Left lung (tissue), 10 donors: ENCODE measurements around the gene NTRK2. TPM values are rescaled to one million over a fixed set of nuclear protein-coding genes. Genes with fewer than 3 reads are reported as not detected.

Experiments
- ATAC-seq: fragments of 200-7000 bp; cut with Tn5 transposase; one replicate; pipeline ENCODE4 v1.9.1; 2020; ENCODE audit warnings: moderate library complexity
- DNase-seq, 4 donors: peaks; one replicate each; pipeline ENCODE4 v3.0.0-alpha.2; 2013 to 2020
- H3K27ac ChIP-seq, 2 donors: fragments of 200-600 bp; sonication (generic) in 1 of 2; one replicate each; pipeline versions ENCODE4 v1.5.0 to v1.8.0; 2020 to 2021
- H3K27me3 ChIP-seq, 2 donors: fragments of 200-600 bp; sonication (generic) in 1 of 2; one replicate each; pipeline versions ENCODE4 v1.5.0 to v1.8.0; 2020 to 2021
- H3K36me3 ChIP-seq, 2 donors: fragments of 200-600 bp; sonication (generic) in 1 of 2; one replicate each; pipeline versions ENCODE4 v1.5.0 to v1.8.0; 2020 to 2021
- H3K4me1 ChIP-seq, 2 donors: fragments of 200-600 bp; one replicate each; pipeline ENCODE4 v1.8.0; 2021
- H3K4me3 ChIP-seq, 2 donors: fragments of 200-600 bp; sonication (generic) in 1 of 2; one replicate each; pipeline versions ENCODE4 v1.5.0 to v1.8.0; 2020 to 2021; ENCODE audit warnings: mild to moderate bottlenecking in 1 of 2
- H3K9me3 ChIP-seq, 2 donors: fragments of 200-600 bp; sonication (generic) in 1 of 2; one replicate each; pipeline versions ENCODE4 v1.5.0 to v1.8.0; 2020 to 2021
- CTCF ChIP-seq, 2 donors: fragments of 200-600 bp; sonication (generic) in 1 of 2; IDR thresholded peaks; one replicate each; pipeline versions ENCODE4 v1.5.0 to v1.8.0; 2021; ENCODE audit warnings: antibody characterized with exemption in 2 of 2
- intact Hi-C, 2 donors: fragments of 100-400 bp; cut with DNase I; formaldehyde crosslinking; loops; one replicate each; pipeline versions ENCODE4 v1.11.2 to v1.14.2; 2022
- polyA plus RNA-seq, 6 donors: library from polyadenylated mRNA; unstranded; fragments of 120-200 nt; gene quantifications; one replicate each; pipeline ENCODE4 v1.2.1, GENCODE V29; 2013; ENCODE audit not compliant: insufficient read length in 6 of 6
- total RNA-seq, 2 donors: library from RNA; stranded (reverse); fragmentation: NEBNext Ultra II Directional; extraction: Animal tissue kit (Norgen Biotek cat#: 25700); gene quantifications; one replicate each; pipeline ENCODE4 v1.2.1, GENCODE V29; 2021
- donor health status: DM: no; HTN: yes; CAD: no.
- donor health status: DM: no; HTN: no; CAD: no.

NTRK2 gene
- total and polyA plus RNA-seq, 8 donors: 0.29 to 3.8 (median 1.7) TPM

GRCh38 chr9:84943482-84944050 is 274.0 kb downstream of the NTRK2 start:
- DNase-seq: no peak
- no peaks in the 10 kb centered on the region for H3K9me3 ChIP-seq
- no peaks in the 10 kb centered on the region for H3K4me1 ChIP-seq
- no peaks in the 10 kb centered on the region for H3K36me3 ChIP-seq
- ATAC-seq: no peak
- intact Hi-C loops: no loop called here
- TF ChIP-seq CTCF (IDR thresholded peaks at IDR 0.05): no peak
- H3K27ac ChIP-seq: no peak overlapping the region
- H3K27me3 ChIP-seq: no peaks in the 10 kb centered on the region
- no peak overlapping the region for H3K4me3 ChIP-seq

- no peaks in the 10 kb centered on the region for H3K36me3 ChIP-seq
- H3K4me1 ChIP-seq: no peaks in the 10 kb centered on the region
- no peak overlapping the region for H3K4me3 ChIP-seq
- no peaks in the 10 kb centered on the region for H3K9me3 ChIP-seq
- TF ChIP-seq CTCF (IDR thresholded peaks at IDR 0.05): no peak
- ATAC-seq (no peak), DNase-seq (no peak)
- H3K27me3 ChIP-seq: no peaks in the 10 kb centered on the region
- intact Hi-C loops: no loop called here
- no peak overlapping the region for H3K27ac ChIP-seq
Observed at GRCh38 chr9:84945878-84946538, 276.5 kb downstream of the NTRK2 start.

- H3K4me1 ChIP-seq: no peaks in the 10 kb centered on the region
- H3K36me3 ChIP-seq: no peaks in the 10 kb centered on the region
- intact Hi-C loops: no loop called here
- TF ChIP-seq CTCF (IDR thresholded peaks at IDR 0.05): no peak
- no peaks in the 10 kb centered on the region for H3K9me3 ChIP-seq
- H3K4me3 ChIP-seq: no peak overlapping the region
- H3K27me3 ChIP-seq: no peaks in the 10 kb centered on the region
- DNase-seq (no peak), ATAC-seq (peak; percentile 67)
- H3K27ac ChIP-seq: no peak overlapping the region
Observed at GRCh38 chr9:84947412-84947972, 278.0 kb downstream of the NTRK2 start.

- intact Hi-C loops: no loop called here
- no peaks in the 10 kb centered on the region for H3K9me3 ChIP-seq
- no peaks in the 10 kb centered on the region for H3K27me3 ChIP-seq
- H3K36me3 ChIP-seq: no peaks in the 10 kb centered on the region
- H3K4me1 ChIP-seq: peaks cover 0 to 8% of the 10 kb centered on the region in 2 donors
- H3K27ac ChIP-seq: no peak overlapping the region
- ATAC-seq (no peak), DNase-seq (no peak)
- no peak overlapping the region for H3K4me3 ChIP-seq
- no peak for TF ChIP-seq CTCF (IDR thresholded peaks at IDR 0.05)
Observed at GRCh38 chr9:84949258-84949657, 279.7 kb downstream of the NTRK2 start.

GRCh38 chr9:84949971-84950370 is 280.4 kb downstream of the NTRK2 start:
- H3K27ac ChIP-seq: no peak overlapping the region
- intact Hi-C loops: loop anchor here in 1 of 2 donors (10.0 kb wide), 1 partner anchor 255 kb away; no protein-coding TSS in a partner anchor
- DNase-seq (no peak), ATAC-seq (no peak)
- peaks cover 0 to 4% of the 10 kb centered on the region in 2 donors for H3K27me3 ChIP-seq
- H3K9me3 ChIP-seq: no peaks in the 10 kb centered on the region
- H3K4me3 ChIP-seq: no peak overlapping the region
- no peak for TF ChIP-seq CTCF (IDR thresholded peaks at IDR 0.05)
- H3K4me1 ChIP-seq: peaks cover 0 to 8% of the 10 kb centered on the region in 2 donors
- no peaks in the 10 kb centered on the region for H3K36me3 ChIP-seq
